K562 (cell line): ENCODE results near the gene TLR8. TPM values are rescaled to one million over a fixed set of nuclear protein-coding genes. Genes with fewer than 3 reads are reported as not detected.

Experiments used
- CBFA2T2 ChIP-seq: fragments of 450-650 bp; conservative IDR thresholded peaks from 2 replicates; pipeline ENCODE4 v1.6.1; 2017; ENCODE audit warnings: mild to moderate bottlenecking
- CBFB ChIP-seq: sonication (generic); formaldehyde crosslinking; IDR thresholded peaks from 2 replicates; pipeline ENCODE4 v1.4.0; 2020; ENCODE audit warnings: mild to moderate bottlenecking, missing genetic modification reagents
- ERF ChIP-seq: fragments of 450-650 bp; formaldehyde crosslinking; IDR thresholded peaks from 2 replicates; pipeline ENCODE4 v1.4.0; 2020; ENCODE audit warnings: mild to moderate bottlenecking, mixed read lengths
- GTF2E2 ChIP-seq: fragments of 200-800 bp; sonication (Bioruptor generic); IDR thresholded peaks from 2 replicates; pipeline ENCODE4 v1.6.1; 2016; ENCODE audit warnings: missing genetic modification characterization, missing compliant biosample characterization
- MYNN ChIP-seq, 2 experiments: sonication (generic); formaldehyde crosslinking in 1 of 2; IDR thresholded peaks; 2 replicates each; pipeline versions ENCODE4 v1.5.0 to v1.6.1; 2016 to 2020; ENCODE audit warnings: antibody characterized with exemption in 1 of 2, missing genetic modification reagents in 1 of 2
- NR4A1 ChIP-seq, 2 experiments: fragments of 250-450 bp in 1 of 2; fragments of 450-650 bp in 1 of 2; sonication (Bioruptor Pico) in 1 of 2; IDR thresholded peaks; 2 replicates each; pipeline versions ENCODE4 v1.4.0 to v1.6.1; 2016 to 2020; ENCODE audit warnings: mild to moderate bottlenecking in 2 of 2, missing compliant biosample characterization in 1 of 2, missing genetic modification characterization in 1 of 2, moderate library complexity in 1 of 2
- PHF21A ChIP-seq: fragments of 450-650 bp; IDR thresholded peaks from 2 replicates; pipeline ENCODE4 v1.6.1; 2017; ENCODE audit warnings: low read depth, borderline replicate concordance
- RAD21 ChIP-seq, 2 experiments: fragments of 250-450 bp in 1 of 2; fragments of 450-650 bp in 1 of 2; sonication (Bioruptor Pico) in 1 of 2; formaldehyde crosslinking in 1 of 2; IDR thresholded peaks in 1 of 2; conservative IDR thresholded peaks in 1 of 2; 2 replicates each; pipeline versions ENCODE4 v1.4.0 to v1.8.0; 2020 to 2022; ENCODE audit warnings: mild to moderate bottlenecking in 2 of 2, moderate library complexity in 1 of 2
- TEAD4 ChIP-seq, 2 experiments: sonication (generic) in 1 of 2; formaldehyde crosslinking in 1 of 2; IDR thresholded peaks; 2 replicates each; pipeline versions ENCODE4 v1.6.1 to v1.8.0; 2012 to 2022; ENCODE audit warnings: borderline replicate concordance in 1 of 2, inconsistent platforms in 1 of 2, low read length in 1 of 2, mild to moderate bottlenecking in 1 of 2, missing genetic modification reagents in 1 of 2
- XRCC5 ChIP-seq: fragments of 200-400 bp; formaldehyde crosslinking; IDR thresholded peaks from 2 replicates; pipeline ENCODE4 v1.6.1; 2017; ENCODE audit warnings: low read depth, mild to moderate bottlenecking, low read length
- ZNF644 ChIP-seq: fragments of 200-800 bp; sonication (Bioruptor generic); IDR thresholded peaks from 2 replicates; pipeline ENCODE4 v1.6.1; 2016; ENCODE audit warnings: low read depth, missing genetic modification characterization, missing compliant biosample characterization
- ZNF668 ChIP-seq: fragments of 250-450 bp; sonication (Bioruptor Pico); IDR thresholded peaks from 2 replicates; pipeline ENCODE4 v1.8.0; 2022; ENCODE audit warnings: mild to moderate bottlenecking, inconsistent platforms
- polyA plus RNA-seq, 8 experiments: library from polyadenylated mRNA; depleted of rRNA in 4 of 8; stranded (reverse) in 5 of 8; unstranded in 3 of 8; fragments of >200 nt; fragmentation: Nextera tagmentation in 2 of 8; fragmentation: Illumina TruSeq in 1 of 8; extraction: Ambion mirVana in 2 of 8; extraction: Trizol in 1 of 8; gene quantifications; 2 replicates each; pipeline versions ENCODE4 v1.2.1 to v1.2.3, GENCODE V29; 2011 to 2014; ENCODE audit warnings: inconsistent platforms in 1 of 8, missing spikeins in 1 of 8
- total RNA-seq, 7 experiments: library from RNA; depleted of rRNA in 6 of 7; stranded (reverse); fragments of >200 nt in 6 of 7; fragmentation: Illumina TruSeq in 2 of 7; extraction: Trizol in 2 of 7; gene quantifications; 2 replicates each; pipeline versions ENCODE4 v1.2.1 to v1.2.3, GENCODE V29; 2011 to 2021; ENCODE audit warnings: low replicate concordance in 1 of 7
- TF ChIP-seq, protein P1 (sequence below): fragments of 450-650 bp; formaldehyde crosslinking; IDR thresholded peaks from 2 replicates; pipeline ENCODE4 v1.4.0; 2020; ENCODE audit warnings: mild to moderate bottlenecking, moderate library complexity
- TF ChIP-seq, protein P2 (sequence below): fragments of 250-450 bp; sonication (Bioruptor Pico); IDR thresholded peaks from 2 replicates; pipeline ENCODE4 v1.4.0; 2020; ENCODE audit warnings: mild to moderate bottlenecking, moderate library complexity
- TF ChIP-seq, protein P3 (sequence below): fragments of 250-450 bp; sonication (Bioruptor Pico); IDR thresholded peaks from 2 replicates; pipeline ENCODE4 v1.5.0; 2020; ENCODE audit warnings: mild to moderate bottlenecking
- TF ChIP-seq, protein P4 (sequence below): sonication (generic); formaldehyde crosslinking; IDR thresholded peaks from 2 replicates; pipeline ENCODE4 v1.8.0; 2022; ENCODE audit warnings: mild to moderate bottlenecking, missing genetic modification reagents, borderline replicate concordance

TLR8 gene
- total and polyA plus RNA-seq, 9 of the 15 experiments (the other 6 are each of a cell fraction or from before 2014, with no cell fraction given): not detected

DNA sequence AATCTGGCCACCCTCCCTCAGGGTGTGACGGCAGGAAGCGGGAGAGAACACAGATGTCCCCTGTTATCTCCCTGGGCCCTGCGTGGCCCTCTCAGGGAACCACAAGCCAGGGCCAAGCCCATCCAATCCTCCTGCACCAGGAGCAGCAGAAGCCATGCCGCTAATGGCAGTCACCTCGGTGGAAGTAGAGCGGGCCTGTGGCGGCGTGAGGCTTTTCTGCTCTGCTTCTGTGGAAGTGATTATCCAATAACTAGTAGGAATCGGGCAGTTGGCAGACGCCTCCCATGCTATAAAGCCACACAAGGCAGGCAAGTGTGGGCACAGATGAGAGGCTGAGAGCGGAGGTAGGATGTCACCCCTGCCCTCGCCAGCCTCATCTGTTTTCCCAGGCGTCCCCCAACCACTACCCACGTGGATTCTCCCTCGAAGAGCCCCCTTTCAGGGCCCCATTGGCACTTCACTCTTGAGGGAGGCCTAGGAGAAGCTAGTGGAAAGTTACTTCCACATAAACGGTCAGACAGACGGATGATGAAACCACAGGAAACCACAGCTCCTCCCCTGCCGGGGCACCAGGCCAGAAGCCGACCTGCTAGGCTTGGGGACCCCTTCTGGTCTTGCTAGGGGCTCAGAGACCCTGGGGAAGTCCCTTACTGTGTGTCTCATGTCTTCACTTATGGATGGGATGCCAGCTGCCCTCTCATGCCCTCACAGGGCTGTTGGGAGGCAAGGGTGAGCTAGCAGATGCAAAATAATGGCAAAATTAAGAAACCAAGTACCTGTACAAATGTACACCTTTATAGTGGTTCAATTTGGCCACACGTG lies 49.7 kb downstream of the TLR8 start (continued):
- TF ChIP-seq, protein P1, sequence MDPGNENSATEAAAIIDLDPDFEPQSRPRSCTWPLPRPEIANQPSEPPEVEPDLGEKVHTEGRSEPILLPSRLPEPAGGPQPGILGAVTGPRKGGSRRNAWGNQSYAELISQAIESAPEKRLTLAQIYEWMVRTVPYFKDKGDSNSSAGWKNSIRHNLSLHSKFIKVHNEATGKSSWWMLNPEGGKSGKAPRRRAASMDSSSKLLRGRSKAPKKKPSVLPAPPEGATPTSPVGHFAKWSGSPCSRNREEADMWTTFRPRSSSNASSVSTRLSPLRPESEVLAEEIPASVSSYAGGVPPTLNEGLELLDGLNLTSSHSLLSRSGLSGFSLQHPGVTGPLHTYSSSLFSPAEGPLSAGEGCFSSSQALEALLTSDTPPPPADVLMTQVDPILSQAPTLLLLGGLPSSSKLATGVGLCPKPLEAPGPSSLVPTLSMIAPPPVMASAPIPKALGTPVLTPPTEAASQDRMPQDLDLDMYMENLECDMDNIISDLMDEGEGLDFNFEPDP: no peak
- TF ChIP-seq NR4A1 (CRISPR knock-in tag; IDR thresholded peaks at IDR 0.05) (peak; percentile 30; the same call in 1 of the 2 replicates), NR4A1 (tag; IDR thresholded peaks at IDR 0.05) (peak; percentile 97), XRCC5 (no peak), ZNF644 (tag) (peak; percentile 35; the same call in 1 of the 2 replicates), ZNF668 (CRISPR knock-in tag) (peak; percentile 70; the same call in 1 of the 2 replicates), RAD21 (CRISPR knock-in tag; conservative IDR thresholded peaks at IDR 0.05 in 1 of 2, IDR thresholded peaks at IDR 0.05 in 1 of 2) (peak in 1 of 2 experiments; percentile 22; a peak in 2 of 4 replicates), CBFA2T2 (0 out of 2 replicates have a peak, but pooled peaks have one; percentile 24), MYNN (IDR thresholded peaks at IDR 0.05) (0 out of 2 replicates have a peak, but pooled peaks have one; percentile 22), MYNN (CRISPR knock-in tag; IDR thresholded peaks at IDR 0.05) (no peak), PHF21A (0 out of 2 replicates have a peak, but pooled peaks have one; percentile 36), ERF (CRISPR knock-in tag) (peak; percentile 74; the same call in 1 of the 2 replicates), CBFB (CRISPR knock-in tag) (no peak), TEAD4 (IDR thresholded peaks at IDR 0.05; ENCODE audit: low read length) (0 out of 2 replicates have a peak, but pooled peaks have one; percentile 21), TEAD4 (CRISPR knock-in tag; IDR thresholded peaks at IDR 0.05; ENCODE audit: borderline replicate concordance) (no peak), GTF2E2 (peak; percentile 96)
- TF ChIP-seq, protein P2, sequence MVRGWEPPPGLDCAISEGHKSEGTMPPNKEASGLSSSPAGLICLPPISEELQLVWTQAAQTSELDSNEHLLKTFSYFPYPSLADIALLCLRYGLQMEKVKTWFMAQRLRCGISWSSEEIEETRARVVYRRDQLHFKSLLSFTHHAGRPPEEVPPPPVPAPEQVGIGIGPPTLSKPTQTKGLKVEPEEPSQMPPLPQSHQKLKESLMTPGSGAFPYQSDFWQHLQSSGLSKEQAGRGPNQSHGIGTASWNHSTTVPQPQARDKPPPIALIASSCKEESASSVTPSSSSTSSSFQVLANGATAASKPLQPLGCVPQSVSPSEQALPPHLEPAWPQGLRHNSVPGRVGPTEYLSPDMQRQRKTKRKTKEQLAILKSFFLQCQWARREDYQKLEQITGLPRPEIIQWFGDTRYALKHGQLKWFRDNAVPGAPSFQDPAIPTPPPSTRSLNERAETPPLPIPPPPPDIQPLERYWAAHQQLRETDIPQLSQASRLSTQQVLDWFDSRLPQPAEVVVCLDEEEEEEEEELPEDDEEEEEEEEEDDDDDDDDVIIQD (CRISPR knock-in tag): no peak; the same call in none of the 2 replicates
- TF ChIP-seq, protein P3, sequence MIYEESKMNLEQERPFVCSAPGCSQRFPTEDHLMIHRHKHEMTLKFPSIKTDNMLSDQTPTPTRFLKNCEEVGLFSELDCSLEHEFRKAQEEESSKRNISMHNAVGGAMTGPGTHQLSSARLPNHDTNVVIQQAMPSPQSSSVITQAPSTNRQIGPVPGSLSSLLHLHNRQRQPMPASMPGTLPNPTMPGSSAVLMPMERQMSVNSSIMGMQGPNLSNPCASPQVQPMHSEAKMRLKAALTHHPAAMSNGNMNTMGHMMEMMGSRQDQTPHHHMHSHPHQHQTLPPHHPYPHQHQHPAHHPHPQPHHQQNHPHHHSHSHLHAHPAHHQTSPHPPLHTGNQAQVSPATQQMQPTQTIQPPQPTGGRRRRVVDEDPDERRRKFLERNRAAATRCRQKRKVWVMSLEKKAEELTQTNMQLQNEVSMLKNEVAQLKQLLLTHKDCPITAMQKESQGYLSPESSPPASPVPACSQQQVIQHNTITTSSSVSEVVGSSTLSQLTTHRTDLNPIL: peak; percentile 69
- TF ChIP-seq, protein P4, sequence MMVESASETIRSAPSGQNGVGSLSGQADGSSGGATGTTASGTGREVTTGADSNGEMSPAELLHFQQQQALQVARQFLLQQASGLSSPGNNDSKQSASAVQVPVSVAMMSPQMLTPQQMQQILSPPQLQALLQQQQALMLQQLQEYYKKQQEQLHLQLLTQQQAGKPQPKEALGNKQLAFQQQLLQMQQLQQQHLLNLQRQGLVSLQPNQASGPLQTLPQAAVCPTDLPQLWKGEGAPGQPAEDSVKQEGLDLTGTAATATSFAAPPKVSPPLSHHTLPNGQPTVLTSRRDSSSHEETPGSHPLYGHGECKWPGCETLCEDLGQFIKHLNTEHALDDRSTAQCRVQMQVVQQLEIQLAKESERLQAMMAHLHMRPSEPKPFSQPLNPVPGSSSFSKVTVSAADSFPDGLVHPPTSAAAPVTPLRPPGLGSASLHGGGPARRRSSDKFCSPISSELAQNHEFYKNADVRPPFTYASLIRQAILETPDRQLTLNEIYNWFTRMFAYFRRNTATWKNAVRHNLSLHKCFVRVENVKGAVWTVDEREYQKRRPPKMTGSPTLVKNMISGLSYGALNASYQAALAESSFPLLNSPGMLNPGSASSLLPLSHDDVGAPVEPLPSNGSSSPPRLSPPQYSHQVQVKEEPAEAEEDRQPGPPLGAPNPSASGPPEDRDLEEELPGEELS (CRISPR knock-in tag): no peak
